Memory B cell (primary cell): ENCODE data around the gene ZSCAN1.

Source experiments
- ATAC-seq: fragments of 150-1000 bp; cut with Tn5 transposase; 2 replicates; pipeline ENCODE4 v1.10.0; 2021; ENCODE audit warnings: low read depth, mild to moderate bottlenecking, moderate library complexity
- DNase-seq, 2 donors: peaks; one replicate each; pipeline ENCODE4 v3.0.0; 2022; ENCODE audit warnings: low spot score in 2 of 2
- H3K27ac Mint-ChIP-seq: one replicate; pipeline ENCODE4 v1.8.0; 2022; ENCODE audit warnings: mild to moderate bottlenecking, moderate library complexity, mixed read lengths
- H3K27me3 Mint-ChIP-seq: one replicate; pipeline ENCODE4 v1.8.0; 2022; ENCODE audit warnings: mixed read lengths
- H3K36me3 Mint-ChIP-seq: one replicate; pipeline ENCODE4 v1.8.0; 2022; ENCODE audit warnings: mild to moderate bottlenecking, mixed read lengths
- H3K4me1 Mint-ChIP-seq: one replicate; pipeline ENCODE4 v1.8.0; 2022; ENCODE audit warnings: mixed read lengths
- H3K4me3 Mint-ChIP-seq: one replicate; pipeline ENCODE4 v1.8.0; 2022; ENCODE audit warnings: mild to moderate bottlenecking, moderate library complexity, mixed read lengths
- H3K9me3 Mint-ChIP-seq: one replicate; pipeline ENCODE4 v1.8.0; 2022; ENCODE audit warnings: mixed read lengths

Gene ZSCAN1

GRCh38 chr19:58047672-58048071 lies 13.8 kb downstream of the ZSCAN1 start:
- Mint-ChIP-seq H3K9me3 (peaks cover 16% of the 10 kb centered on the region), H3K4me1 (no peaks in the 10 kb centered on the region)

GRCh38 chr19:58052256-58052655 lies 18.4 kb downstream of the ZSCAN1 start:
- peaks cover 10% of the 10 kb centered on the region for H3K36me3 Mint-ChIP-seq
- H3K4me1 Mint-ChIP-seq: no peaks in the 10 kb centered on the region
- ATAC-seq: no peak
- H3K27ac Mint-ChIP-seq: no peak overlapping the region
- H3K4me3 Mint-ChIP-seq: no peak overlapping the region
- H3K9me3 Mint-ChIP-seq: peaks cover 11% of the 10 kb centered on the region
- peaks cover 9% of the 10 kb centered on the region for H3K27me3 Mint-ChIP-seq
- DNase-seq: no peak

More at GRCh38 chr19:58047672-58048071, 13.8 kb downstream of the ZSCAN1 start:
- Mint-ChIP-seq H3K27ac (no peak overlapping the region), H3K4me3 (no peak overlapping the region), H3K27me3 (no peaks in the 10 kb centered on the region), H3K36me3 (peaks cover 3% of the 10 kb centered on the region)
- ATAC-seq: no peak
- DNase-seq: no peak

- H3K27ac Mint-ChIP-seq: no peak overlapping the region
- no peaks in the 10 kb centered on the region for H3K4me1 Mint-ChIP-seq
- H3K36me3 Mint-ChIP-seq: peaks cover 9% of the 10 kb centered on the region
- ATAC-seq: no peak
- peaks cover 11% of the 10 kb centered on the region for H3K9me3 Mint-ChIP-seq
- no peak for DNase-seq
- H3K4me3 Mint-ChIP-seq: no peak overlapping the region
- peaks cover 9% of the 10 kb centered on the region for H3K27me3 Mint-ChIP-seq
Observed at GRCh38 chr19:58053480-58054156, 19.8 kb downstream of the ZSCAN1 start.

- Mint-ChIP-seq H3K9me3 (peaks cover 6% of the 10 kb centered on the region), H3K36me3 (peaks cover 9% of the 10 kb centered on the region), H3K27me3 (peaks cover 9% of the 10 kb centered on the region), H3K4me1 (no peaks in the 10 kb centered on the region), H3K4me3 (peak overlapping the region; percentile 58), H3K27ac (no peak overlapping the region)
- ATAC-seq: no peak
- no peak for DNase-seq
Observed at GRCh38 chr19:58054901-58055874, 21.4 kb downstream of the ZSCAN1 start.

GRCh38 chr19:58056261-58056660 lies 22.4 kb downstream of the ZSCAN1 start:
- Mint-ChIP-seq H3K9me3 (peaks cover 4% of the 10 kb centered on the region), H3K27ac (no peak overlapping the region), H3K36me3 (peaks cover 9% of the 10 kb centered on the region), H3K4me3 (no peak overlapping the region), H3K4me1 (no peaks in the 10 kb centered on the region), H3K27me3 (peaks cover 9% of the 10 kb centered on the region)
- DNase-seq (no peak), ATAC-seq (no peak)

GRCh38 chr19:58056861-58057260 lies 23.0 kb downstream of the ZSCAN1 start:
- H3K4me1 Mint-ChIP-seq: no peaks in the 10 kb centered on the region
- peaks cover 9% of the 10 kb centered on the region for H3K36me3 Mint-ChIP-seq
- peaks cover 9% of the 10 kb centered on the region for H3K27me3 Mint-ChIP-seq
- H3K4me3 Mint-ChIP-seq: no peak overlapping the region
- DNase-seq (no peak), ATAC-seq (no peak)
- H3K9me3 Mint-ChIP-seq: peaks cover 4% of the 10 kb centered on the region
- H3K27ac Mint-ChIP-seq: no peak overlapping the region

- H3K4me3 Mint-ChIP-seq: peak overlapping the region; percentile 79
- H3K36me3 Mint-ChIP-seq: peaks cover 9% of the 10 kb centered on the region
- ATAC-seq (no peak), DNase-seq (no peak)
- H3K9me3 Mint-ChIP-seq: peaks cover 4% of the 10 kb centered on the region
- H3K4me1 Mint-ChIP-seq: no peaks in the 10 kb centered on the region
- peaks cover 9% of the 10 kb centered on the region for H3K27me3 Mint-ChIP-seq
- peak overlapping the region; percentile 67 for H3K27ac Mint-ChIP-seq
Observed at GRCh38 chr19:58058467-58058866, 24.6 kb downstream of the ZSCAN1 start.

GRCh38 chr19:58059003-58059670 lies 25.3 kb downstream of the ZSCAN1 start, which contains the start of gene ZNF135:
TSS of gene ZNF135 (plus strand) at chr19:58059282. CDS start at chr19:58060003, 721 bp downstream.
- Mint-ChIP-seq H3K9me3 (peaks cover 6% of the 10 kb centered on the region), H3K36me3 (peaks cover 11% of the 10 kb centered on the region), H3K4me3 (peak within 1 kb of the TSS; percentile 79), H3K27ac (peak within 1 kb of the TSS; percentile 67), H3K4me1 (no peaks in the 10 kb centered on the region), H3K27me3 (peaks cover 9% of the 10 kb centered on the region)
- peak; percentile 36 to 45 for DNase-seq
- ATAC-seq: peak; percentile 90

GRCh38 chr19:58059671-58060078 lies 25.9 kb downstream of the ZSCAN1 start:
- DNase-seq (no peak), ATAC-seq (no peak)
- Mint-ChIP-seq H3K27me3 (peaks cover 9% of the 10 kb centered on the region), H3K36me3 (peaks cover 12% of the 10 kb centered on the region), H3K4me1 (no peaks in the 10 kb centered on the region), H3K4me3 (peak overlapping the region; percentile 79), H3K27ac (peak overlapping the region; percentile 11), H3K9me3 (peaks cover 7% of the 10 kb centered on the region)

GRCh38 chr19:58060231-58060630 lies 26.4 kb downstream of the ZSCAN1 start:
- ATAC-seq (no peak), DNase-seq (no peak)
- peaks cover 11% of the 10 kb centered on the region for H3K36me3 Mint-ChIP-seq
- peak overlapping the region; percentile 11 for H3K27ac Mint-ChIP-seq
- H3K4me1 Mint-ChIP-seq: no peaks in the 10 kb centered on the region
- H3K9me3 Mint-ChIP-seq: peaks cover 6% of the 10 kb centered on the region
- peak overlapping the region; percentile 46 for H3K4me3 Mint-ChIP-seq
- H3K27me3 Mint-ChIP-seq: peaks cover 8% of the 10 kb centered on the region

GRCh38 chr19:58063712-58064111 lies 29.9 kb downstream of the ZSCAN1 start:
- Mint-ChIP-seq H3K4me1 (no peaks in the 10 kb centered on the region), H3K9me3 (peaks cover 28% of the 10 kb centered on the region), H3K36me3 (peaks cover 24% of the 10 kb centered on the region), H3K27ac (no peak overlapping the region), H3K27me3 (no peaks in the 10 kb centered on the region), H3K4me3 (no peak overlapping the region)
- ATAC-seq: no peak
- DNase-seq: no peak

GRCh38 chr19:58067240-58067912 lies 33.6 kb downstream of the ZSCAN1 start:
- no peak for DNase-seq
- peaks cover 34% of the 10 kb centered on the region for H3K9me3 Mint-ChIP-seq
- H3K4me1 Mint-ChIP-seq: no peaks in the 10 kb centered on the region
- ATAC-seq: no peak
- no peak overlapping the region for H3K4me3 Mint-ChIP-seq
- peaks cover 24% of the 10 kb centered on the region for H3K36me3 Mint-ChIP-seq
- H3K27ac Mint-ChIP-seq: no peak overlapping the region
- H3K27me3 Mint-ChIP-seq: no peaks in the 10 kb centered on the region

- Mint-ChIP-seq H3K27ac (no peak overlapping the region), H3K4me1 (no peaks in the 10 kb centered on the region), H3K9me3 (peaks cover 11% of the 10 kb centered on the region), H3K36me3 (peaks cover 7% of the 10 kb centered on the region), H3K4me3 (no peak overlapping the region), H3K27me3 (no peaks in the 10 kb centered on the region)
- ATAC-seq (no peak), DNase-seq (no peak)
Observed at GRCh38 chr19:58079792-58080191, 46.0 kb downstream of the ZSCAN1 start.
